ENCODE measurements around the gene RSL24D1.

The RSL24D1 gene

DNA sequence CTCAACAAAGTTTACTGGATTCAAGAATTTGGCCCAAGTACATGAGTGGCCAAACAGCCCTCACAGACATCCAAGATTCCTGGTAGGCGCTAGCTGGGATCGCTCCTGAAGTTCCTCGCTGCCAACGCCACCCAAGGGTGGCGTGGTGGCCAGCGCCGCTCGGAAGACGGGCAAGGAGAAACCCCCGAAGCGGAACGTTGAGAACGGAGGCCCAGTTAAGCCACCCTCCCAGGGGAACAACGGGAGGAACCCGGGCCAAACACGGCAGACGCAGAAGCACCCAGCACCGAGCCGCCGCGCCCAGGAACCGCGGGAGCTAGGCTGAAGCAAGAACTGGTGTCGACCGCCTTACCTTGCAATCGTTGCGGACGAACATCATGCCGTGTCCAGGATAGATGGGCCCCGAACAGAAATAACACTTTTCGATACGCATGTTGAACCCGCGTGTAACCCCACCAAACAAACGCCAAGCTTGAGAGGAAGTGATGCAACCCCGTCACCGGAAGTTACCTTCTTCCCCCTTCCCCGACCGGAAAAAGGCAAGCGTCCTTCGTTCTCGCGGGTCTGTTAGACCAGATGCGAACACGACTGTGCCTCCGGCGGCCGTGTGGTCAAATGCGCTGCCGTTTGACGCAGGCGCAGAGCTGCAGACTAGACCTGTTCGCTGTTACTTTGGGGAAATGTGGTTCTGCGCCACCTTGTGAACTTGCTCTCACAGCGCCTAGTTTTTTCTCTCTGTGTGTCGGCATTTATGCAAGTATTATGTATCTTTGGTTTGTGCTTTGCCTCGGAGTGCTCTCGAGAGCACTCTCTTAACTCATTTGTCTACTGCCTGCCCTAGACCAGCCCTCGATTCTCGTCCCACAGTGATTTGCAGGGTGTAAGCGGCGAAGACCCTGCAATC is at the start of gene RSL24D1:
TSS of gene RSL24D1 (minus strand) at position 484 of the 904 bp plus-strand sequence. CDS start at position 433, 51 bp downstream.
- DNase-seq: peak; percentile 81

GRCh38 chr15:55245059-55245458 is 48.3 kb upstream of the RSL24D1 start:
- no peak for DNase-seq

DNA sequence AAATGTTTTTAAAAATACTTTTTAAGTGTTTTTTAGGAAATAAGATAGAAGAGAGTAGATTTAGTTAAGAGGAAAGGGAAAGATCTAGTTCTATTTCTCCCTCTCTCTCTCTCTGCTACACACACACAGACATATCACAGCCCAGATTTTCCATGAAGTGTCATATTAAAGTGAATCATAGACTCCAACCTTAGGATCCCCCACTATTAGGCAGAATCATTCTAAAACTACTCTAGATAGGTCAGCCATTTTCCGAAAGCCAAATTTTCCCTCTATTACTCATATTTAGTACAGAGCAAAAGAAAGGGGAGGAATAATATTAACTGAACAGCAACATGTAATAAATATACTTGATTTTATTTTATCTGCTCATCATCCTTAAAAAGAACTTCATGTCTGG is 45.1 kb upstream of the RSL24D1 start:
- DNase-seq: no peak

GRCh38 chr15:55241186-55241585 is 44.4 kb upstream of the RSL24D1 start:
- no peak for DNase-seq

DNA sequence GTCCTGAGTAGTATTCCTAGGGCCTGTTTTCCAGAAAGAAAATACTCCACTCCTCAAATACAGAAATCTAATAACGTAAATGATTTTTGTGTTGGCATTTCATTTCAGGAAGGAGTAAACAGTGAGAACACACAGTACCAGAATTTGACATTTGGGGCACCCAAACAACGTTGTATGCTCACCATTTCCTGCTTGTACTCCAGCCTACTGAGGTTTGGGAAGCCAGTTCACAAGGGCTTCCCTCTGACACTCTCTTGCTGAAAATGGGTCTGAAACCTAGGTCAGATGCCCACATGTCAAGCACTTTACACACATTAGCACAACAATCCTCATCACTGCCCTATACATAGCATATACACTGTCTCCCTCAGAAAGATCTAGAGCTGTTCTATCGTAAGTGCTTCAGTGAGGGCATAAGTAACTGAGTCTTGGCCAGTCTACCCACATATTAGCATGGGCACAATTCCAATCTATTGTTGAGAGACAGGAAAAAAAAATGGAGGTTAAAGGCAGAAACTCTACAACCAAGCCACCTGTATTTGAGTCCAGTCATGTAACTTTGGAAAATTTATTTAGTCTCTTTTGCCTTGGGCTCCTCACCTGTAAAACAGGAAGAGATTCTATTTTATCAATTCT is 43.5 kb upstream of the RSL24D1 start:
- no peak for DNase-seq

- no peak for DNase-seq
Observed at GRCh38 chr15:55239440-55240124, 42.8 kb upstream of the RSL24D1 start.

- DNase-seq: no peak
Observed at GRCh38 chr15:55238877-55239276, 42.1 kb upstream of the RSL24D1 start.

- no peak for DNase-seq
Observed at GRCh38 chr15:55237219-55238130, 40.7 kb upstream of the RSL24D1 start.

DNA sequence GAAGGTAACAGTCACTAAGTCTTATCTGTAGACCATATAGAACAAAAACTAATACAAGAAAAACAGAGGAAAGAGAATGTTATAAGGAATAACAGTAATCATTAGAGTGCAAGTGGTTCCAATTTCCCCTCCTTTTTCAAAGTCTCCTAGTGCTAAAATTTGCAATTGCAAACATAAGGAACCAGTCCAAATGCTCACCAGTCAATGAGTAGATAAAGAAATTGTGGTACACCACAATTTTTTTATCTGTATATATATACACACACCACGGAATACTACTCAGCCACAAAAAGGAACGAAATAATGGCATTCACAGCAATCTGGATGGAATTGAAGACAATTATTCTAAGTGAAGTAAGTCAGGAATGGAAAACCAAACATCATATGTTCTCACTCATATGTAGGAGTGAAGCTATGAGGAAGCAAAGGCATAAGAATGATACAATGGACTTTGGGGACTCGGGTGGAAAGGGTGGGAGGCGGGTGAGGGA is 38.9 kb upstream of the RSL24D1 start:
- DNase-seq: no peak

DNA sequence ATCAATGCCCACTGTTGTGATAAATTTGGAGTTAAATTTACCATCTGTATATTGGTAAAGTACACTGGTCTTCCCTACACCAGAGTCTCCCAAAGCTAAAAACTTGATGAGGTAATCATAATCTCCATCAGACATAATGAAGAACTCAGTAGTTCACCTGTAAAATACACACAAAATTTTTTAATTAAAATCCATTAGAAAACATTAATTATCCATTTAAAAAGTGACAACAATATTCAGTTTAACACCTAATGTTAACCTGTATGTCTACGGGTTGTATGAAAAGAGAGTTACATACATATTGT is 38.0 kb upstream of the RSL24D1 start:
- no peak for DNase-seq

DNA sequence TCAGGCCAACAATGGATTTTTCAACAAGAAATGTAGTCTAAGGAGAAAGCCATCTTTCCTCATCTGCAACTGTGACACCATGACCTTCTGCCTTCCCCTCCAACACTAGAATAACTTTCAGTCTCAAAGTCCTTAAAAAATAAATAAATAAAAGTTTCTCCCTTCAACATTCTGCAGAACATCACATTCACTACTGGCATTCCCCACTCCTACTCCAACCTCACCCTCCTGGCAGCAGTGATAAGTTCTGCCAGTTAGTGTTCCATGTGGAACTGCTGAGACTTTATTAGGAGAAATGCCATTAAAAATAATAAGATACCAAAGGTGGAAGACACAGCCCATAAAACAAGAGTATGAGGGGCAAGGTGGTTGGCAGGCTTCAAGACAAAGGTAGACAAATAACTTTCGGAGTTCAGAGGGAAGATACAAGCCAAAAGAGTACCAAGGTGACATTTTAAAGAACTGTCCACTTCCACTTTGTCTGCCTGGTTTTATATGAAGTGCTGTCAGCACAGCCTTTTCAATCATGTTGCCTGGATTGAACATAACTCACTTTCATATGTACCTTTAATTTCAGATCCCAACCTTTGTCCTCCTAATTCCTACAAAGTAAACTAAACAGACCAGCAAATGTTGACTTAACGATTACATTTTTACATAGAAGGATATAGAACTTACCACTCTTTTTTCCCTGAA is 37.5 kb upstream of the RSL24D1 start:
- no peak for DNase-seq

GRCh38 chr15:55231455-55231854 is 34.7 kb upstream of the RSL24D1 start:
- DNase-seq: no peak

DNA sequence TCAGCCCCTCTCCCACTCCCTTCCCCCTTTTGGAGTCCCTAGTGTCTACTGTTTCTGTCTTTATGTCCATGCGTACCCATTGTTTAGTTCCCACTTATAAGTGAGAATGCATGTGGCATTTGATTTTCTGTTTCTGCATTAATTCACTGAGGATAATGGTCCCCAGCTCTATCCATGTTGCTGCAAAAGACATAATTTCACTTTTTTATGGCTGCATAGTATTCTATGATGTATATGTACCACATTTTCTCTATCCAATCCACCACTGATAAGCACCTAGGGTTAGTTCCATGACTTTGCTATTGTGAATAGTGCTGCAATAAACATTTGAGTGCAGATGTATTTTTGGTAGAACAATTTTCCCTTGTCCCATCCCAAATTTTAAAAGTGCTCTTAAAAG is 34.2 kb upstream of the RSL24D1 start:
- no peak for DNase-seq

DNA sequence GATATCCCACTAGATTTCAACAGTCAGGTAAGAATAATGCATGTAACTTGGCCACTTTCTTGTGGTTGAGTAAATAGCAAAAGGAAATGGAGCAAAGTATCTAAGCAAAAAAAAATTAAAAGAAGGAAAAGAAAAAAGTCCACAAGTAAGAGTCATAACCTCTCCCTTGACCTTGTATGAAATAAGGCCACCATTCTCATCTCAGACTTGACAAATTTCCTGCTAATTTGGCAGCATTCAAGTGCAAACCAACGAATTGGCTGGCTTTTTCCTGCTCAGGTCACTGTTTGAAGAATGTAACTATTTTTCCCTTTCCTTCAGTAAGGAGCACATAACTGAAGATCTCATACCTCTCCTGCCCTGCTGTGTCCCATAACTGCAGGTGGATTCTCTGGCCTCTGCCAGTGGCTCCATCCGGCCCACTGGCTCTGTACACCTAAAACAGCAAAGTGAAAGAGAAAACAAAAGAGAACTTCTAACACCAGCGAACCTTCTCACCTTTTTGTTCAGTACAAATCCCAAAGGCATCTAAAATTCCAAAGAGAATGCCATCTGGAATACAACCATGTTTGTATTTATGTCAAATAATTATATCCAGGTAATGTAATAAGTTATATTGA is 33.4 kb upstream of the RSL24D1 start:
- no peak for DNase-seq

GRCh38 chr15:55226127-55226526 is 29.4 kb upstream of the RSL24D1 start:
- no peak for DNase-seq

DNA sequence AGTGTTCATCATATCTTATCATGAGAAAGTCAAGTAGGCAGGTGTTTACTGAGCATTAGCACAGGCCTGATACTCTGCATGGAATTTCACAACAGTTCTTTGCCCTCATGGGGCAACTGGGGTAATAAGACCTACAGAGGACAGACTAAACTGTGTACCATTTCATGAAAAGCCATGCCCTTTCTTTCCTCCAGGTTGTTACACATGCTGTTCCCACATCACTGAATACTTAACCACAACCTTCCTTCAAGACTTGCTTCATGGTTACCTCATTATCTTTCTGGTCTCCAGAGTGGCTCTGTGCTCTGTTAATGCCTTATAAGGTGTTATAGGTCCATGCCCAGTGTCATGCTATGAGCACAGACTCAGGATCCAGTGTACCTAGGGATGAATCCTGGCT is 28.2 kb upstream of the RSL24D1 start:
- DNase-seq: no peak

DNA sequence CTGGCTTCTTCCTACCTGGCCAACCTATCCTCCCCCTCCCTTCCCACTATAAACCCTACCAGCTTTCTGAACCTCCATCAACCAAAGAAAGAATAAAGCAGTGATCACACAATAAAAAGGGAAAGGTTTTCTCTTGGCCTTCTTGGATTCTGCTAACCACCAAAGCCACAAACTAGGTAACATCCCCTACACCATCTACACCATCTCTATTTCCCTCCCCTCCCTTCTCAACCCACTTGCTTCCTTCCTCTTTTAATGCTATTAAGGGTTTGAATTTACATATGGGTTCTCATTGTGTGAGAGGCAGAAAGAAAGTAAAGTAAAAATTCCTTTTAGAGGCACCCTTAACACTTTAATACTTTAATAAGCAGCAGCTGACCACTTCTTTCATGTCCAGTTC is 25.8 kb upstream of the RSL24D1 start:
- DNase-seq: no peak

GRCh38 chr15:55221090-55222011 is 24.6 kb upstream of the RSL24D1 start:
- no peak for DNase-seq

- DNase-seq: no peak
Observed at GRCh38 chr15:55220606-55221005, 23.9 kb upstream of the RSL24D1 start.

- no peak for DNase-seq
Observed at GRCh38 chr15:55218056-55218455, 21.3 kb upstream of the RSL24D1 start.
